HG03354 (cell line): ENCODE results near the gene CCDC57.
A peak's percentile ranks its signal among the peaks of the same experiment; 100 is the strongest.

Experiments used
- ATAC-seq: cut with Tn5 transposase; IDR thresholded peaks from one replicate; pipeline ENCODE4 v1.9.1; 2021; ENCODE audit warnings: mild to moderate bottlenecking; ENCODE audit not compliant: unreplicated experiment, poor library complexity, severe bottlenecking

Gene CCDC57

DNA sequence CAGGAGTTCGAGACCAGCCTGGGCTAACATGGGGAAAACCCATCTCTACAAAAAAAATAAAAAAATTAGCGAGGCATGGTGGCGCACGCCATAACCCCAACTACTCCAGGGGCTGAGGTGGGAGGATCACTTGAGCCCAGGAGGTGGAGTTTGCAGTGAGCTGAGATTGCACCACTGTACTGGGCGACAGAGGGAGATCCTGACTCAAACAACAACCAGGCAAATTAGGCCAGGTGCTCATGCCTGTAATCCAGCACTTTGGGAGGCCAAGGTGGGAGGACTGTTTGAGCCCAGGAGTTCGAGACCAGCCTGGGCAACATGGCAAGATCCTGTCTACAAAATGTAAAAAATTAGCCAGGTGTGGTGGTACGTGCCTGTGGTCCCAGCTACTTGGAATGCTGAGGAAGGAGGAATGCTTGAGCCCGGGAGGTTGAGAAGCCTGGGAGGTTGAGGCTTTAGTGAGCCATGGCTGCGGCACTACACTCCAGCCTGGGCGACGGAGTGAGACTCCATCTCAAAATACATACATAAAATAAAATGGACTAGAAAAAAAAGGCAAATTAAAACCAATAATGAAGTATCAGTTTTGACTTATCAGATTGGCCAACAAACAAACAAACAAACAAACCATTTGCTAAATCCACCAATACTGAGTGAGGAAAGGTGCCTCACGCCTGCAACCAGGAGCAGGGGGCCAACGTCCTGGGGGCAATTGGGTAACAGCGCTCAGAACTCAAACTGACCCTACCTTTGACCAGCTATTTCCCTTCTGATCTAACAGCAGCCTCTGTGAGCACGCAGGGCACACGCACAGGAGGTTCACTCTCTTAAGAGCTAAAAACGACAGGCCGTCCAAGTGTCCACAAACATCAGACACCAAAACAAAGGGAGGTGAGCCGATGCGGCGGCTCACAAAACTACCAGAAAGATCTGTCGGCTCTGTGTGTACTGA lies 95.2 kb downstream of the CCDC57 start:
- ATAC-seq: no peak

DNA sequence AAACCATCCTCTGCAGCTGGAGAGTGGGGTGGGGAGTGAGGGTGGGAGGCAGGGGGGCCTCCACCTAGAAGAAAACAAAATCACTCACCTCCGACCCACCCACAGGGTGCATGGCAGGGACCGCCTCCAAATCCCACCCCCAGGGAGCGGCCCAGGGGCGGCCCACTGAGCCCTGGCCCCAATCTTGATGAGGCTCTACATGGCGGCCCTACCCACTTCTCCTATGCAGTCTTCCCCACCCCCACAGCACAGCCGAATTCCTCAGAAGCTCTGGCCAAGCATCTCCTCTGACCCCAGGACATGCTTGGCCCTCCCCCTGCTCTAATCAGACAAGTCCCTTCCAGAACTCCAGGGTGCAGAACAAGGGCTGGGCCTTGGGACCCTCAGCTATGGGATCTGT lies 96.4 kb downstream of the CCDC57 start:
- no peak for ATAC-seq

GRCh38 chr17:82114872-82115271 lies 97.8 kb downstream of the CCDC57 start:
- ATAC-seq: no peak

- ATAC-seq: no peak
These were observed 98.2 kb downstream of the CCDC57 start for GRCh38 chr17:82114447-82114846.

GRCh38 chr17:82113941-82114340 lies 98.7 kb downstream of the CCDC57 start:
- ATAC-seq: no peak

DNA sequence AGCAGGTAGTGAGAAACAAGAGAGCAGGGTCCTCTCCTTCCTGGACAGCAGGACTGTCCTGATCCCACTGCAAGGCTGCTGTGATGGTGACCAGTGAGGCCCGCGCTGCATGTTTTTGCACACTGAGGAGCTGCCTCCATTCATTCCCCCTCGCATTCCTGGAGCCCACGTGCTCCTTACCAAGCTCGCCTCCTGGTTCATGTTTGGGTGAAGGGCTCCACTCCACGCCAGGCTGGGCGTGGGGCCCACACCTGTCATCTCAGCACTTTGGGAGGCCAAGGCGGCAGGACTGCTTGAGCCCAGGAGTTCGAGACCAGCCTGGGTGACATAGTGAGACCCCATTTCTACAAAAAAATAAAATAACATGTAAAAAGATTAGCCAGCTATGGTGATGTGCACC lies 99.2 kb downstream of the CCDC57 start:
- ATAC-seq: no peak

DNA sequence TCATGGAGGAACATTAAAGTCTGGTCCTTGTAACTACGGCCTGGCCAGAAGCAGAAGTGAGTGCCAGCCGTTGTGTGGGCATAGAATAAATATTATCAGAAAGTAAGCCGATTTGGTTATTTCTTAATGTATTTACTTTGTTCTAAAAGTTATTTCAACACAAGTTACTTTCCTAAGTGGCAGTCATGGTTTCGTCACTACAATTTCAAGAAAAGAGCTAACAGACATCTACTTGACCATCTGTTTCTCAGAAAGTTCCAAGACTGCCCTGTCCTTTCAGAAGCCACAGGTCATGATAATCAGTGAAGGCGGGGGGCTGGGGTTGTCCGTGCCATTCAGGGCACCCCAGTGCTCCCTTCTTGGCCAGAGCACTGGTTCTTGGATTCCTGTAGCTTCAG lies 99.7 kb downstream of the CCDC57 start:
- no peak for ATAC-seq

DNA sequence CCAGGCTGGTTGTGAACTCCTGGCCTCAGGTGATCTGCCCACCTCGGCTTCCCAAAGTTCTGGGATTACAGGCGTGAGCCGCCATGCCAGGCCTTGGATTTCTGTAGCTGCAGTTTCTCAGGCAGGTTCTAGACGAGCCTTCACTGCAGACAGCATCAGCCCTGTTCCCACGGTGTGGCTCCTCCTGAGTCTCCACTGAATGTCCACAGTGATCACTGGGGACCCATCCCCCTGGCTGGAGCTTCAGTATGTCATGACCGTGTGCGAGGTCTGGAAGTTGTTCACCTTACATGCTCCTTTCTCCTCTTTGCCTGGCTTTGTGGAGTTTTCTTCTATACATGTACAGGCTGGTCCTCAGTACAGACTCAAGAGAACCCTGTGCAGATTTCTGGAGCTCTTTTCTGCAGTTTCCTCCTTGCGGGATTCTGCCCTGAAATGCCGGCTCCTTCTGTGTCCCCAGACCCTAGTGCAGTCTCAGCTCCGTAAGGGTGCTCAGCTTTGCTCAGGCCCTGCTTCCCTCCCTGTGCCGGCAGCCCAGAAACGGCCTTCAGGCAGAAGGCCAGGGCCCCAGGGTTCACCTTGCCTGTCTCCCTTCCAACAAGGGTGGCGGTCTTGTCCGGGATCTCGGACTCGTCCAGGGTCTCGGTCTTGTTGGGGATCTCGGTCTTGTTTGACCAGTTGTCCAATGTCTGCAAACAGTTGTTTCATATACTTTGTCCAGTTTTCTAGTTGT lies 100.3 kb downstream of the CCDC57 start:
- no peak for ATAC-seq

DNA sequence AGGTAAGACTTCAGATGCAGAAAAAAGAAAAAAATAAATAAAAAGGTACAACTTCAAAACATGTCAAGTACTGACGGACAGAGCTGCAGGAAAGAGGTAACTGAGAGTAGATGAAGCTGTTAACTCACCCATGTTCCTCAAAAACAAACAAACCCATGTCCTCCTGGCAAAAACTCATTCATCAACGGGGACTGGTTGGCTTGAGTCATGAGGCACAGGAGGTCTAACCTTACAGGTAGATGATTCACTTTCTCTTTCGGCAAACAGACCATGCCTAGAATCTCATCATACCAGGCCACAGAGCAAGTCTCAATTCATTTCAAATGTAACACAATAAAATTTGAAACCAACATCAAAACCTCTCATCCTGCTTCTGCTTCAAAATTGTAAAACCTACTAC lies 102.3 kb downstream of the CCDC57 start:
- no peak for ATAC-seq

- no peak for ATAC-seq
These were observed 103.6 kb downstream of the CCDC57 start for GRCh38 chr17:82108961-82109475.

- no peak for ATAC-seq
These were observed 104.1 kb downstream of the CCDC57 start for GRCh38 chr17:82108496-82108945.

DNA sequence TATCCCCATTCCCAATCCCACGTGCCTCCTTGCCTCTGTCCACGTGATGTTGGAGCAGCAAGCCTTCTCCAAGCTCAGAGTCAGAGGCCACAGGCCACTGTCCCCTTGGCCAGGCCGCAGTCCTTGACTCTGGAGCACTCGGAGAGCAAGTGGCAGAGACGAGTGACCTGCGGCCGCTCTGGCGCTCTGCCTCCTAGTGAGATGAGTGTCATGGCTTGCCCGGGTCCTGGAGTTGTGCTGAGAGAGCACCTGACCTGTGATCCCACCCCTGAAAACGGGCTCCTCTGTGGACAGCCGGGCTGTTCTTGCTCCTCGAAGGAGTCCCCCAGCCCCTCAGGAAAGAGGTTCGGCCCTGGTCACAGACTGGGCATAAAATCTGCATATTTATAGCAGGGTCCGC lies 104.6 kb downstream of the CCDC57 start:
- ATAC-seq: no peak

GRCh38 chr17:82107341-82107860 lies 105.2 kb downstream of the CCDC57 start:
- no peak for ATAC-seq

- peak; percentile 4 for ATAC-seq
These were observed 105.8 kb downstream of the CCDC57 start for GRCh38 chr17:82106688-82107305.

DNA sequence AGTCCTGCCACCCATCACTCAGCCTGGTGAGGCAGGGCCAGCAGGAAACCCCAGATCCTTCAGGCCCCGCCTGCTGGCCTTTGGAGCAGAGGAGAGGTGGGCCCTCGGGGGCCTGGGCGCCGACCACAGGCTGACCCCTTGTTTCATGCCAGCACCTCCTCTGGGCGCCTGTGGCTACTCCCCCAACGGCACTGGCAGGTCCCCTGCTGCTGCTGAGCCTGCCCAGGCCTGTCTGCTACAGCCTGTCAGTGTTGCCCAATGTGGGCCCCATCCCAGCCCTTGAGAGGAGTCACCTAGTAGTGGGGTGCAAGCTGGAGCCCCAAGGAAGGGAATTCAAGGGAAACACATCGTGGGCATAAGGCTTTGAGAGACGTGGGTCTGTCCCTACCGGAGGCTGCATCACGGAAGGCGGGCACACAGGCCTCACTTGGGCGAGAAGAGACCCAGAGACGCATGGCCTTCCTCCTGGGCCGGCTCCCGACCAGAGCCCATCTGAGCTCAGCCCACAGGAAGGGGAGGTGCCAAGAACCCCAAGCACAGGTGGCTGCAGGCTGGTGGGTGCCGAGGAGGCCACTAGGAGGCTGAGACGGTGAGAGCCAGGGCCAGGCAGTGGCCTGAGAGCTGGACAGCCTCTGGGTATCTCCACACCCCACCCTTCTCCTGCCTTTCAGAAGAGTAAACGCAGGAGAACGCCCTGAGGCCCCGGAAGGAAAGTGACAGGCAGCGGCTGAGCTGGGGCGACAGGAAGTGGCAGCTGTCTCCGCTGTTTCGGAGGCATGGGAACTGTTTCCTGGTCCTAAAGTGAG lies 106.6 kb downstream of the CCDC57 start:
- peak; percentile 95 for ATAC-seq

DNA sequence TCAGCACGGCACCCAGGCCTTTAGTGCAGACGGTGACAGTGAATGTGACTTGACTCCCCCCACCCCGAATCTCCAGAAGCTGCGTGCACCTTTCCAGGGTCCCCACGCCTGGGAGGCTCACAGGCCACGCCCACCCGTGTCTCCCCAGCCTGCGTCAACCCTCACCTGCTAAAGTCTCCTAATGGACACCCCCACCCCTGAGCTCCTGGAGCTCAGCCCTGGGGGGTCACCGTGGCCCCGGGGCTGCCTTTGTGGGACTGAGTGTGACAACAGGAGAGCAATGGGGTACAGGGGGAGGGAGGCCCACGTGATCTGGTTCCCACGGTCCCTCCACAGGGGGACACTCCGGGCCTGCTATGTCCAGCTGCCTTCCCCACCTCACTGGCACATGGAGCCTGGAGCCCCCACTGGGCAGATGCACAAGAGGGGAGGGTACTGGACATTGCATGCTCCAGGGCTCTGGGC lies 107.2 kb downstream of the CCDC57 start:
- no peak for ATAC-seq

DNA sequence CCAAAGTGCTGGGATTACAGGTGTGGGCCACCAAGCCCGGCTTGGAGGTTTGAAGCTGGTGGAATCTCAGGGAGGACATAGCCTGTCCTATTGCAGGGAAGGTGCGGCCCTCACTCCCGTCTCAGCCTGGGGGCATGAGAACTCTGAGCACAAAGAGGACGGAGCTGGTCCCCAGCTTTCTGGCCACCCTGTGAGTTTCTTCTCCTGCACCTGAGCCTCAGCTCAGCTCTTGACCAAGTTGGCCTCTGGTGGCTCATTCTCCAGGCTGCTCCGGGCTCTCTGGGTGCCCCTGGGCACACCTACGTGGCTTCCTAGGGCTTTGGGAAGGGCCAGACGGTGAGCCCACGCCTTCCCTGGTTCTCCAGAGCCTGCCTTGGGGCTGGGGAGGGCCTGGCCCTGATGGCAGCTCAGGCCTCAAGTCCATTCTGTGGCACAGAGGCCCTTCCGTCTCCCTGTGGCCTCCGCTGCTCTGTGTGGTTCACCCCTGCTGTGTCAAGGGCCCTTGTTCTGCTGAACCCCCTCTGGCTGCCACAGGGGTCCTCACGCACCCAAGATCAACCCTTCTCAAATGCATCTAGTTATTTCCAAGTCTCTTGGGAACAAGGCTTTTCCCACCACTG lies 107.7 kb downstream of the CCDC57 start:
- ATAC-seq: no peak

DNA sequence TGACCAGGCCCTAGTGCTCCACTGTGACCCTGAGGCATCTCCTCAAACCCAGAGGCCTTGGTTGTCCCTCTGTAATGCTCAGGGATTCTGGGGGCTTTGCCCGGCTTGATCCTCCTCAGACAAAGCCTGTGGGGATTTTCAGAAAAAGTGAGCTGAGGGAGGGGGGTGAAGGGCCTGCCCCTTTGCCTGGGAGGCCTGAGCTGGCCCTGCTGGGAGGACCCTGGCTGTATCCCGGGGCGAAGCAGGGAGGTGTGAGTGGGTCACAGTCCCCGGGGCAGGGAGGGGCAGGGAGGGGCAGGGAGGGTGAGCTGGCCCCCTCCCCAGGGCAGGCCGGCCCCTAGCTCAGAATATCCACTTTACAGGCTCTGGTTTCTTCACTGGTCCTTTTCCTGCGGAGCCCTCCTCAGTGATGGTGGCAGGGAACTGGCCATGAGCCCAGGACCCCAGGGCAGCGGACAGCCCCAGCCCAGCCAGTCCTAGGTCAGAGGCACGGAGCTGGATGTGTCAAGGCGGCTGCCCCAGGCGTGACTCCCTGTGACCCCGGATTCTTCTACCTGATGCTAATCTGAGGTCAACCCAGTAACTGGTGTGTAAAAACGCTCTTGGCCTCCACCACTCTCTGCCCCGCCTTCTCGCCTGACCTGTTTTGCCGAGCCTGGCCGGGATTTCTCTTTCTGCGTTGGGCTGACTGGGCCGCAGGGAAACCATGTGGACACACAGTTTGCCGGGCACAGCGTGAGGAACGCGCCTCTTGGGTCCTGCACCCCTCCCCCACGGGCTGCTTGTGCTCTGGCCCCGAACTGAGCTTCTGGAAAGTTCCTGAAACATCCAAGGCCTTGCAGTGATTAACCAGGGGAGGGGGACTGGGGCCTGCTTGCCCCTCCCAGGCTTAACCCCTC lies 108.8 kb downstream of the CCDC57 start:
- no peak for ATAC-seq
